Measurements from ENCODE around the gene HHLA2.

GRCh38 chr3:108296239-108296638, at the start of gene HHLA2:
- TF ChIP-seq POLR2A (IDR thresholded peaks at IDR 0.05) (no peak), CTCF (IDR thresholded peaks at IDR 0.05) (no peak)

All from sigmoid colon (tissue), 3 donors.